Activated naive CD8-positive, alpha-beta T cell treated with anti-CD3 and anti-CD28 coated beads, Interleukin-2, amount 50 U/mL, for 24 hours (primary cell): ENCODE measurements around the gene ANK3.
"Not testable (repeated sequence)": the region's sequence is repeated elsewhere in the genome, so short reads cannot be mapped to it uniquely, and the experiment has no call there.

ENCODE experiments used
- ATAC-seq: fragments of 150-1000 bp; cut with Tn5 transposase; one replicate; pipeline ENCODE4 v1.10.0; 2021
- DNase-seq: peaks from one replicate; pipeline ENCODE4 v3.0.0; 2021
- H3K27ac Mint-ChIP-seq: one replicate; pipeline ENCODE4 v1.8.0; 2021; ENCODE audit warnings: mild to moderate bottlenecking, mixed read lengths
- H3K27me3 Mint-ChIP-seq: one replicate; pipeline ENCODE4 v1.8.0; 2021; ENCODE audit warnings: mixed read lengths
- H3K36me3 Mint-ChIP-seq: one replicate; pipeline ENCODE4 v1.8.0; 2021; ENCODE audit warnings: low read depth, mixed read lengths
- H3K4me1 Mint-ChIP-seq: one replicate; pipeline ENCODE4 v1.8.0; 2021; ENCODE audit warnings: mixed read lengths
- H3K4me3 Mint-ChIP-seq: one replicate; pipeline ENCODE4 v1.8.0; 2021; ENCODE audit warnings: mild to moderate bottlenecking, moderate library complexity, mixed read lengths
- H3K9me3 Mint-ChIP-seq: one replicate; pipeline ENCODE4 v1.8.0; 2021; ENCODE audit warnings: mixed read lengths

The ANK3 gene

GRCh38 chr10:60304829-60305379 is 84.8 kb downstream of the ANK3 start:
- DNase-seq = no peak
- Mint-ChIP-seq H3K27ac (no peak overlapping the region), H3K36me3 (no peaks in the 10 kb centered on the region), H3K4me1 (no peaks in the 10 kb centered on the region), H3K9me3 (no peaks in the 10 kb centered on the region), H3K4me3 (no peak overlapping the region), H3K27me3 (no peaks in the 10 kb centered on the region)
- no peak for ATAC-seq

- no peaks in the 10 kb centered on the region for H3K27me3 Mint-ChIP-seq
- no peaks in the 10 kb centered on the region for H3K36me3 Mint-ChIP-seq
- no peak overlapping the region for H3K27ac Mint-ChIP-seq
- H3K4me3 Mint-ChIP-seq = no peak overlapping the region
- ATAC-seq (no peak), DNase-seq (no peak)
- no peaks in the 10 kb centered on the region for H3K9me3 Mint-ChIP-seq
- H3K4me1 Mint-ChIP-seq = no peaks in the 10 kb centered on the region
Measured at GRCh38 chr10:60303778-60304177, 85.9 kb downstream of the ANK3 start.

- no peaks in the 10 kb centered on the region for H3K36me3 Mint-ChIP-seq
- H3K9me3 Mint-ChIP-seq = no peaks in the 10 kb centered on the region
- no peak overlapping the region for H3K4me3 Mint-ChIP-seq
- H3K27ac Mint-ChIP-seq = no peak overlapping the region
- DNase-seq (no peak), ATAC-seq (no peak)
- no peaks in the 10 kb centered on the region for H3K4me1 Mint-ChIP-seq
- H3K27me3 Mint-ChIP-seq = no peaks in the 10 kb centered on the region
Measured at GRCh38 chr10:60299961-60300883, 89.5 kb downstream of the ANK3 start.

- no peaks in the 10 kb centered on the region for H3K27me3 Mint-ChIP-seq
Measured at GRCh38 chr10:60299390-60299778, 90.3 kb downstream of the ANK3 start.

GRCh38 chr10:60298408-60299389 is 91.0 kb downstream of the ANK3 start:
- H3K27me3 Mint-ChIP-seq = no peaks in the 10 kb centered on the region
- no peak overlapping the region for H3K4me3 Mint-ChIP-seq
- H3K4me1 Mint-ChIP-seq = no peaks in the 10 kb centered on the region
- H3K27ac Mint-ChIP-seq = no peak overlapping the region
- H3K9me3 Mint-ChIP-seq = no peaks in the 10 kb centered on the region
- DNase-seq = no peak
- no peak for ATAC-seq
- H3K36me3 Mint-ChIP-seq = no peaks in the 10 kb centered on the region

More at GRCh38 chr10:60299390-60299778, 90.3 kb downstream of the ANK3 start:
- no peak overlapping the region for H3K27ac Mint-ChIP-seq
- DNase-seq (no peak), ATAC-seq (no peak)
- H3K9me3 Mint-ChIP-seq = no peaks in the 10 kb centered on the region
- no peaks in the 10 kb centered on the region for H3K4me1 Mint-ChIP-seq
- H3K36me3 Mint-ChIP-seq = no peaks in the 10 kb centered on the region
- H3K4me3 Mint-ChIP-seq = no peak overlapping the region

GRCh38 chr10:60296073-60296472 is 93.6 kb downstream of the ANK3 start:
- H3K4me1 Mint-ChIP-seq = no peaks in the 10 kb centered on the region

GRCh38 chr10:60295028-60295937 is 94.4 kb downstream of the ANK3 start:
- no peak overlapping the region for H3K4me3 Mint-ChIP-seq
- H3K27me3 Mint-ChIP-seq = no peaks in the 10 kb centered on the region
- ATAC-seq = no peak
- no peaks in the 10 kb centered on the region for H3K9me3 Mint-ChIP-seq
- no peak overlapping the region for H3K27ac Mint-ChIP-seq
- H3K4me1 Mint-ChIP-seq = no peaks in the 10 kb centered on the region
- no peak for DNase-seq
- no peaks in the 10 kb centered on the region for H3K36me3 Mint-ChIP-seq

More at GRCh38 chr10:60296073-60296472, 93.6 kb downstream of the ANK3 start:
- no peak for DNase-seq
- H3K27me3 Mint-ChIP-seq = no peaks in the 10 kb centered on the region
- no peaks in the 10 kb centered on the region for H3K9me3 Mint-ChIP-seq
- no peak overlapping the region for H3K4me3 Mint-ChIP-seq
- no peaks in the 10 kb centered on the region for H3K36me3 Mint-ChIP-seq
- H3K27ac Mint-ChIP-seq = no peak overlapping the region
- ATAC-seq = no peak

GRCh38 chr10:60293581-60294175 is 96.0 kb downstream of the ANK3 start:
- no peak for ATAC-seq

GRCh38 chr10:60292998-60293397 is 96.7 kb downstream of the ANK3 start:
- DNase-seq = no peak
- Mint-ChIP-seq H3K27me3 (peaks cover under 1% of the 10 kb centered on the region), H3K4me1 (no peaks in the 10 kb centered on the region), H3K36me3 (no peaks in the 10 kb centered on the region), H3K4me3 (no peak overlapping the region), H3K9me3 (no peaks in the 10 kb centered on the region), H3K27ac (no peak overlapping the region)
- ATAC-seq = no peak

More at GRCh38 chr10:60293581-60294175, 96.0 kb downstream of the ANK3 start:
- no peaks in the 10 kb centered on the region for H3K27me3 Mint-ChIP-seq
- no peaks in the 10 kb centered on the region for H3K4me1 Mint-ChIP-seq
- H3K4me3 Mint-ChIP-seq = no peak overlapping the region
- no peaks in the 10 kb centered on the region for H3K36me3 Mint-ChIP-seq
- H3K27ac Mint-ChIP-seq = no peak overlapping the region
- no peak for DNase-seq
- no peaks in the 10 kb centered on the region for H3K9me3 Mint-ChIP-seq

GRCh38 chr10:60292536-60292935 is 97.1 kb downstream of the ANK3 start:
- not testable (repeated sequence) for ATAC-seq, H3K27ac Mint-ChIP-seq, H3K4me1 Mint-ChIP-seq, H3K9me3 Mint-ChIP-seq, H3K36me3 Mint-ChIP-seq, H3K27me3 Mint-ChIP-seq, H3K4me3 Mint-ChIP-seq, DNase-seq

- DNase-seq (no peak), ATAC-seq (no peak)
- Mint-ChIP-seq H3K27ac (no peak overlapping the region), H3K4me1 (no peaks in the 10 kb centered on the region), H3K9me3 (no peaks in the 10 kb centered on the region), H3K4me3 (no peak overlapping the region), H3K27me3 (peaks cover 2% of the 10 kb centered on the region), H3K36me3 (no peaks in the 10 kb centered on the region)
Measured at GRCh38 chr10:60291344-60291930, 98.2 kb downstream of the ANK3 start.

GRCh38 chr10:60290558-60290957 is 99.1 kb downstream of the ANK3 start:
- peaks cover 2% of the 10 kb centered on the region for H3K27me3 Mint-ChIP-seq
- no peaks in the 10 kb centered on the region for H3K4me1 Mint-ChIP-seq
- DNase-seq = no peak
- H3K9me3 Mint-ChIP-seq = no peaks in the 10 kb centered on the region
- H3K27ac Mint-ChIP-seq = no peak overlapping the region
- ATAC-seq = no peak
- no peak overlapping the region for H3K4me3 Mint-ChIP-seq
- no peaks in the 10 kb centered on the region for H3K36me3 Mint-ChIP-seq

- Mint-ChIP-seq H3K27ac (no peak overlapping the region), H3K4me1 (no peaks in the 10 kb centered on the region), H3K9me3 (no peaks in the 10 kb centered on the region), H3K4me3 (no peak overlapping the region), H3K36me3 (no peaks in the 10 kb centered on the region), H3K27me3 (peaks cover 5% of the 10 kb centered on the region)
- no peak for DNase-seq
- no peak for ATAC-seq
Measured at GRCh38 chr10:60289800-60290199, 99.9 kb downstream of the ANK3 start.
